Measurements from ENCODE around the gene ELOVL6. TPM values are rescaled to one million over a fixed set of nuclear protein-coding genes. Genes with fewer than 3 reads are reported as not detected.

ELOVL6 gene
- total RNA-seq, 4 donors from 2014 or later: 11.3 to 31.6 (median 24.2) TPM

GRCh38 chr4:110059556-110060191 is 138.7 kb downstream of the ELOVL6 start:
- no peaks in the 10 kb centered on the region for H3K9me3 ChIP-seq
- no peak overlapping the region for H3K4me3 ChIP-seq
- no peak overlapping the region for H3K27ac ChIP-seq
- H3K4me1 ChIP-seq: no peaks in the 10 kb centered on the region
- no peak for DNase-seq (ENCODE audit: low spot score in 2 of 2)
- no peaks in the 10 kb centered on the region for H3K36me3 ChIP-seq
- WGBS: 83% methylated on average over 3 of the region's 3 CpGs
- no peaks in the 10 kb centered on the region for H3K27me3 ChIP-seq
- TF ChIP-seq EP300 (IDR thresholded peaks at IDR 0.05): no peak
- no peak for TF ChIP-seq POLR2A (IDR thresholded peaks at IDR 0.05)
- TF ChIP-seq POLR2AphosphoS5 (IDR thresholded peaks at IDR 0.05): no peak
- no peak for TF ChIP-seq CTCF (IDR thresholded peaks at IDR 0.05)

GRCh38 chr4:110058677-110059076 is 139.7 kb downstream of the ELOVL6 start:
- H3K27ac ChIP-seq: no peak overlapping the region
- WGBS: 95% methylated on average over 1 of the region's 1 CpG
- H3K4me1 ChIP-seq: no peaks in the 10 kb centered on the region
- TF ChIP-seq POLR2AphosphoS5 (IDR thresholded peaks at IDR 0.05): no peak
- no peak for TF ChIP-seq EP300 (IDR thresholded peaks at IDR 0.05)
- TF ChIP-seq POLR2A (IDR thresholded peaks at IDR 0.05): no peak
- no peak for TF ChIP-seq CTCF (IDR thresholded peaks at IDR 0.05)
- H3K4me3 ChIP-seq: no peak overlapping the region
- H3K36me3 ChIP-seq: no peaks in the 10 kb centered on the region
- no peaks in the 10 kb centered on the region for H3K27me3 ChIP-seq
- DNase-seq (ENCODE audit: low spot score in 2 of 2): no peak
- no peaks in the 10 kb centered on the region for H3K9me3 ChIP-seq

- WGBS: 86% methylated on average over 3 of the region's 3 CpGs
- TF ChIP-seq EP300 (IDR thresholded peaks at IDR 0.05) (no peak), POLR2AphosphoS5 (IDR thresholded peaks at IDR 0.05) (no peak), CTCF (IDR thresholded peaks at IDR 0.05) (no peak)
- no peak overlapping the region for H3K27ac ChIP-seq
Observed at GRCh38 chr4:110055158-110055768, 143.2 kb downstream of the ELOVL6 start.

GRCh38 chr4:110049951-110050925 is 148.2 kb downstream of the ELOVL6 start:
- no peak for DNase-seq (ENCODE audit: low spot score in 2 of 2)

More at GRCh38 chr4:110055158-110055768, 143.2 kb downstream of the ELOVL6 start:
- Histone ChIP-seq H3K36me3 (peaks cover 4% of the 10 kb centered on the region), H3K4me1 (no peaks in the 10 kb centered on the region), H3K9me3 (no peaks in the 10 kb centered on the region), H3K27me3 (no peaks in the 10 kb centered on the region), H3K4me3 (no peak overlapping the region)
- no peak for DNase-seq (ENCODE audit: low spot score in 2 of 2)

More at GRCh38 chr4:110049951-110050925, 148.2 kb downstream of the ELOVL6 start:
- Histone ChIP-seq H3K27me3 (no peaks in the 10 kb centered on the region), H3K27ac (no peak overlapping the region), H3K4me1 (no peaks in the 10 kb centered on the region), H3K36me3 (peaks cover 4% of the 10 kb centered on the region), H3K9me3 (no peaks in the 10 kb centered on the region), H3K4me3 (no peak overlapping the region)
- TF ChIP-seq EP300 (IDR thresholded peaks at IDR 0.05): no peak
- TF ChIP-seq CTCF (IDR thresholded peaks at IDR 0.05): peak; percentile 38 to 60
- WGBS: 67% methylated on average over 9 of the region's 9 CpGs
